Left renal pelvis (tissue), 4 donors: ENCODE measurements around the gene CES3. TPM values are rescaled to one million over a fixed set of nuclear protein-coding genes. Genes with fewer than 3 reads are reported as not detected.
A peak's percentile ranks its signal among the peaks of the same experiment; 100 is the strongest.

ENCODE experiments used
- DNase-seq, 4 donors: peaks; one replicate each; pipeline ENCODE4 v3.0.0-alpha.2; 2013; ENCODE audit warnings: low read depth in 4 of 4, low spot score in 3 of 4
- polyA plus RNA-seq, 4 donors: library from polyadenylated mRNA; unstranded; fragments of 120-200 nt; gene quantifications; one replicate each; pipeline ENCODE4 v1.2.1, GENCODE V29; 2013; ENCODE audit not compliant: insufficient read length in 4 of 4

CES3 gene
- polyA plus RNA-seq, 4 donors = 0.74 to 3.5 (median 2.0) TPM

GRCh38 chr16:66996983-66997358, 35.9 kb downstream of the CES3 start:
- DNase-seq = no peak

DNA sequence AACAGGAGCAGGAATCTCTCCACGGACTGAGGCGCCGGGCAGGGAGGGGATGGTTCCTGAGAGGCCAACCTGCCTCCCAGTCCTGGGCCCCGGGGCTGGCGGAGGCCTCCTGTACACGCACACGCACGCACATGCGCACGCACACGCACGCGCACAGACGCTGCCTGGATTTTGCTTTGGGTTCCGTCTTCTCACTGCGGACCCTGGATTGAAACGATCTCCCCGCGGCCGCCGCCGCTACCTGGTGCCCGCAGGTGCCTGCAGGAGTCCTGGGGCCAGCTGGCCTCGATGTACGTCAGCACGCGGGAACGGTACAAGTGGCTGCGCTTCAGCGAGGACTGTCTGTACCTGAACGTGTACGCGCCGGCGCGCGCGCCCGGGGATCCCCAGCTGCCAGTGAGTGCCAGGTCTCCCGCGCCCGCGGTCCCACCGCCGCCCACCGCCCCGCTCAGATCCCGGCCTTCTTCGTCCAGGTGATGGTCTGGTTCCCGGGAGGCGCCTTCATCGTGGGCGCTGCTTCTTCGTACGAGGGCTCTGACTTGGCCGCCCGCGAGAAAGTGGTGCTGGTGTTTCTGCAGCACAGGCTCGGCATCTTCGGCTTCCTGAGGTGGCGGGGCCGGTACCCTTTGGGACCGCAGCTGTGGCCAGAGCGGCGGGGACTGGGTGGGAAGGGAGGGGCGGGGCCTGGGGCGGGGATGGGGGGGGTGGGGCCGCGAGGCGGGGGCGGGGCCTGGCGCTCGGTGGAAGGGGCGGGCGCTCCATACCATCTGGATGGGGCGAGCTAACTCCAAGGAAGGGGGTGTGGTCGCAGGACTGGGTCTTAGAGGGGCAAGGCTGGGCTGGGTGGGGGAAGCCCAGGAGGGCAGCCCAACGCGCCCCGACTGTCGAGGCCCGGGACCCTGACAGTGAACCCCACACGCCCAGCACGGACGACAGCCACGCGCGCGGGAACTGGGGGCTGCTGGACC, 39.6 kb downstream of the CES3 start:
- DNase-seq = no peak

- no peak for DNase-seq
Observed at GRCh38 chr16:67001726-67002125, 40.7 kb downstream of the CES3 start.

- DNase-seq = no peak
Observed at GRCh38 chr16:67006930-67007658, 46.0 kb downstream of the CES3 start.

DNA sequence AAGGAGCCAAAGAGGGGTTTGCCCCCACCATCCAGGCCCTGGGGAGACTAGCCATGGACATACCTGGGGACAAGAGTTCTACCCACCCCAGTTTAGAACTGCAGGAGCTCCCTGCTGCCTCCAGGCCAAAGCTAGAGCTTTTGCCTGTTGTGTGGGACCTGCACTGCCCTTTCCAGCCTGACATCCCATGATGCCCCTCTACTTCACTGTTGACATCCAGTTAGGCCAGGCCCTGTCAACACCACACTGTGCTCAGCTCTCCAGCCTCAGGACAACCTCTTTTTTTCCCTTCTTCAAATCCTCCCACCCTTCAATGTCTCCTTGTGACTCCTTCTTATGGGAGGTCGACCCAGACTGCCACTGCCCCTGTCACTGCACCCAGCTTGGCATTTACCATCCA, 48.1 kb downstream of the CES3 start:
- no peak for DNase-seq

- no peak for DNase-seq
Observed at GRCh38 chr16:67011274-67011673, 50.2 kb downstream of the CES3 start.

- DNase-seq = no peak
Observed at GRCh38 chr16:67013233-67013822, 52.3 kb downstream of the CES3 start.

GRCh38 chr16:67013823-67014633, 53.0 kb downstream of the CES3 start:
- DNase-seq = peak in 3 of 4 donors; percentile 76 to 80 (median 78)

GRCh38 chr16:67014634-67015312, 53.7 kb downstream of the CES3 start:
- no peak for DNase-seq

DNA sequence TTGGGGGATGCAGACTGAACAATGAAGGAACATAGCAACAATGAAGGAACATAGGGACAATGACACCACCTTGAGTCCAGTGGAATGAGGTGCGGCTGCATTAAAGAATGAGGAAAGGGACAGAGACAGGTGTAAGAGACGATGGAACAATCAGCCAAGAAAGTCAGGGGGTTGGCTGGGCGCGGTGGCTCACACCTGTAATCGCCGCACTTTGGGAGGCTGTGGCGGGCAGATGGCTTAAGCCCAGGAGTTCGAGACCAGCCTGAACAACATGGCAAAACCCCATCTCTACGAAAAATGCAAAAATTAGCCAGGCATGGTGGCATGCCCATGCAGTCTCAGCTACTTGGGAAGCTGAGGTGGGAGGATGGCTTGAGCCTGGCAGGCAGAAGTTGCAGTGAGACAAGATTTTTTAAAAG, 54.3 kb downstream of the CES3 start:
- DNase-seq = no peak

DNA sequence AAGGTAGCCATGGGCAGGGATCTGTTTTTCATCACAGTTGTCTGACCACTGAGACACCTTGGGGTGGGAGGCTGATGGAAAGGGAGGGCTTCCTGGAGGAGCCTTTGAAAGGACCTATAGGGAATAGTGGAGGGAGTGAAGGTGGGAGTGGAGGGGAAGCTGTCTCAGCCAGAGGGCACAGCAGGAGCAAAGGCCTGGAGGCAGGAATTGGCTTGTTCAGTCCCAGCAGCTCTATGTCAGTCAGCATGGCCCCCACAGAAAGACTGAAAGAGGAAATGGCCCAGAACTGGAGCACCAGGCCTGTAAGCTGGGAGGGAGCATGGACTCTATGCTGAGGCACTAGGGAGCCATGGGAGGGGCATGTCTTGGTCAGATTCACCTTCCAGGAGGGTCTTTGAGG, 55.1 kb downstream of the CES3 start:
- DNase-seq = no peak

DNA sequence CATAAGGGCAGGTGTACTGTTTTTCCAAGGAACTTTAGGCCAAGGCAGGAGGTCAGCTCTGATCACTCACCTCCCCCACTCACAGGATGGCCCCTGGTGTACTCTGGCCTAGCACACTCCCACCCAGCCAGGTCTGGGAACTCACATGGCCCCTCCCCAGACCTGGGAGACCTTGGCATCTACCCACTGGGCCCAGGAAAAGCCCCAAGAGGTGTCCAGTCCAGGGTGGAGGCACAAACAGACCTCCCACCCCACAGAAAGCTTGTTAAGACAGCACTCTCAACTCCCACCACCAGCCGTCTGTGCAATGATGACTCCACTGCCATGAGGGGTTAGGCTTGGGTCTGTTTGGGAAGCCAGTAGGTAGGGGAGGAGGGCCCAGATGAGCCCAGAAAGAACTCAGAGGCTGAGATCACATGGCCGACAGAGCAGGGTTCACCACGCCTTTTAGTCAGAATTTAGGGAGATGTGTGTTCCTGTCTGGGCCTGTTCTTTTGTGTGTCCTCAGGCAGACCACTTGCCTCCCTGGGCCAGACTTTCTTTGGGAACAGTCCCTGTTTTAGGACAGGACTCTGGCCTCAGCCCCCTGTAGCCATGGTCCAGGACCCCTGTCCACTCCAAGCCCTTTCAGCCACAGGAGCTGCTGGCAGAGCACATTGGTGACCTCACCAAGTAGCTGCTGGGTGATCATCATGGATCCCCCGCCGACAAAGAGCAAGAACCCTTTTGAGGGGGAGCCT, 55.8 kb downstream of the CES3 start:
- no peak for DNase-seq

GRCh38 chr16:67017421-67017750, 56.3 kb downstream of the CES3 start:
- no peak for DNase-seq

- DNase-seq = peak in 1 of 4 donors; percentile 73
Observed at GRCh38 chr16:67017810-67018488, 56.9 kb downstream of the CES3 start.

GRCh38 chr16:67019171-67019570, 58.1 kb downstream of the CES3 start:
- DNase-seq = no peak

GRCh38 chr16:67021321-67021720, 60.3 kb downstream of the CES3 start:
- DNase-seq = no peak

- no peak for DNase-seq
Observed at GRCh38 chr16:67022531-67023214, 61.6 kb downstream of the CES3 start.

DNA sequence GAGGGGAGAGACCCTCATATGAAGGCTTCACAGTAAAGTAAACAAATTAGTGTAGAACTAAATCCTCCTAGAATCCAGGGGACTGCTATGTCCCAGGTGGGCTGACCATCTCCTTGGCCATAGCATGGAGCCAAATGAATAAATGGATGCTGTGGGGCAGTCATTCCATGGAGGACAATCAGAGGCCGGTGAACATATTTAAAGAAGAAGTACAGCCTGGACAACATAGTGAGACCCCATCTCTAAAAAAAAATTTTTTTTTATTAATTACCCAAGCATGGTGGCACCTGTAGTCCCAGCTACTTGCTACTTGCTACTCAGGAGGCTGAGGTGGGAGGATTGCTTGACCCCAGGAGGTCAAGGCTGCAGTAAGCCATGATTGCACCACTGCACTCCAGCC, 62.6 kb downstream of the CES3 start:
- no peak for DNase-seq
